Upper lobe of right lung (tissue), 1 donor: ENCODE measurements around the gene SLC9A3. TPM values are rescaled to one million over a fixed set of nuclear protein-coding genes. Genes with fewer than 3 reads are reported as not detected.
A peak's percentile ranks its signal among the peaks of the same experiment; 100 is the strongest.

ENCODE experiments used
- ATAC-seq: fragments of 200-7000 bp; cut with Tn5 transposase; one replicate; pipeline ENCODE4 v1.9.1; 2020; ENCODE audit warnings: mild to moderate bottlenecking, moderate library complexity
- DNase-seq: peaks from one replicate; pipeline ENCODE4 v3.0.0-alpha.2; 2020
- H3K27ac ChIP-seq: fragments of 200-600 bp; one replicate; pipeline ENCODE4 v1.8.0; 2022
- H3K27me3 ChIP-seq: fragments of 200-600 bp; one replicate; pipeline ENCODE4 v1.8.0; 2022; ENCODE audit warnings: mild to moderate bottlenecking
- H3K36me3 ChIP-seq: fragments of 200-600 bp; one replicate; pipeline ENCODE4 v1.8.0; 2022
- H3K4me1 ChIP-seq: fragments of 200-600 bp; one replicate; pipeline ENCODE4 v1.8.0; 2022
- H3K4me3 ChIP-seq: fragments of 200-600 bp; one replicate; pipeline ENCODE4 v1.8.0; 2022; ENCODE audit warnings: mild to moderate bottlenecking
- H3K9me3 ChIP-seq: fragments of 200-600 bp; one replicate; pipeline ENCODE4 v1.8.0; 2022
- CTCF ChIP-seq: fragments of 200-600 bp; IDR thresholded peaks from one replicate; pipeline ENCODE4 v1.8.0; 2022; ENCODE audit warnings: antibody characterized with exemption
- intact Hi-C: fragments of 100-400 bp; cut with DNase I; formaldehyde crosslinking; loops from one replicate; pipeline ENCODE4 v1.11.0; 2022
- total RNA-seq: library from RNA; stranded (reverse); fragmentation: NEBNext Ultra II Directional; extraction: Animal tissue kit (Norgen Biotek cat#: 25700); gene quantifications from one replicate; pipeline ENCODE4 v1.2.1, GENCODE V29; 2021
- donor health status: DM: no; HTN: yes; CAD: no; lungs with severe emphysema.

The SLC9A3 gene
- total RNA-seq, 1 donor from 2014 or later: 1.0 TPM

- DNase-seq (peak; percentile 44), ATAC-seq (no peak)
- intact Hi-C loops: no loop called here
- Histone ChIP-seq H3K9me3 (peaks cover 8% of the 10 kb centered on the region), H3K27ac (peak overlapping the region; percentile 1), H3K36me3 (peaks cover 57% of the 10 kb centered on the region), H3K4me1 (peaks cover 15% of the 10 kb centered on the region), H3K4me3 (no peak overlapping the region), H3K27me3 (no peaks in the 10 kb centered on the region)
- TF ChIP-seq CTCF: no peak
These were observed 76.7 kb downstream of the SLC9A3 start for GRCh38 chr5:447501-447900.

GRCh38 chr5:446883-447263 lies 77.4 kb downstream of the SLC9A3 start:
- intact Hi-C loops: no loop called here
- TF ChIP-seq CTCF: peak; percentile 60
- Histone ChIP-seq H3K27me3 (no peaks in the 10 kb centered on the region), H3K4me1 (peaks cover 21% of the 10 kb centered on the region), H3K9me3 (peaks cover 4% of the 10 kb centered on the region), H3K27ac (no peak overlapping the region), H3K36me3 (peaks cover 54% of the 10 kb centered on the region), H3K4me3 (no peak overlapping the region)
- DNase-seq (peak; percentile 35), ATAC-seq (no peak)

DNA sequence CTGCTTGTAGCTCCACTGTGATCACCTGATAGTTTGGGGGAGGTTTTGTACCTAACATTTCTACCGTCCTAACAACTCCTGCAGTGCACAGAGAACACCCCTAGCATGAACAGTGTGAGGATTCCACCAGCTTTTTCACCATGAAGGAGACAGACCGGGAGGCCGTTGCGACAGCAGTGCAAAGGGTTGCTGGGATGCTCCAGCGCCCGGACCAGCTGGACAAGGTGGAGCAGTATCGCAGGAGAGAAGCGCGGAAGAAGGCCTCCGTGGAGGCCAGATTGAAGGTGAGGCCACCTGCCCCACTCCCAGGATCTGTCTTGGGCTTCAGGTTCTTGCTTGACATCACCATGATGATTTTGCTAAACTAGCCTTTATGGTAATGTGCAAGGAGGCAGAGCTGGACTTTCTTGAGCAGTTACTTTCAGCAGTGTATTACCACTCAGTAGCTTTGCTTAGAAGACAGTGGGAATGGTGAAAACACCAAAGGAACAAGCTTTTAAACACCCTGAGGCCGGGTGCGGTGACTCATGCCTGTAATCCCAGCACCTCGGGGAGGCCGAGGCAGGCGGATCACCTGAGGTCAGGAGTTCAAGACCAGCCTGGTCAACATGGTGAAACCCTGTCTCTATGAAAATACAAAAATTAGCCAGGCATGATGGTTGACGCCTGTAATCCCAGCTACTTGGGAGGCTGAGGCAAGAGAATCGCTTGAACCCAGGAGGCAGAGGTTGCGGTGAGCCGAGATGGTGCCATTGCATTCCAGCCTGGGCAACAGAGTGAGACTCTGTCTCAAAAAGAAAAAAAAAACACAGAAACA lies 78.0 kb downstream of the SLC9A3 start:
- Histone ChIP-seq H3K9me3 (no peaks in the 10 kb centered on the region), H3K4me1 (peaks cover 24% of the 10 kb centered on the region), H3K27me3 (no peaks in the 10 kb centered on the region), H3K27ac (no peak overlapping the region), H3K36me3 (peaks cover 54% of the 10 kb centered on the region), H3K4me3 (no peak overlapping the region)
- intact Hi-C loops: no loop called here
- ATAC-seq (no peak), DNase-seq (peak; percentile 15)
- TF ChIP-seq CTCF: no peak

DNA sequence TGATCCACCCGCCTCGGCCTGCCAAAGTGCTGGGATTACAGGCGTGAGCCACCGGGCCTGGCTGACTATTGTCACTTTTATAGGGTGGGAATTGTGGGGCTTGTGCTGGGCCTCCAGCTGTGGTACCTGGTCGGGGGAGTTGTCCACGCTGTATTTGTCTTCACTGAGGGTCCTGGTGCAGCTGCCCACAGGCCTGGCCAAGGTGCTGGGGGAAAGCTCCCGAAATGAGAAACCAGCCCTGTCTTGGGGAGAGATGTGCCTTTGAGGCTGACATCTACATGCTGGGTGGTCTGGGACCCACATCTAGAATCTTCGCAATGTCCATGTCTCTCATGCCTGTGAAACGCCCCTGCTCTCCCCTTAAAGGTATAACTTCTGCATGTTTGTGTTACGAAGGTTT lies 78.7 kb downstream of the SLC9A3 start:
- DNase-seq: peak; percentile 46
- intact Hi-C loops: no loop called here

GRCh38 chr5:444226-444625 lies 80.0 kb downstream of the SLC9A3 start:
- H3K4me3 ChIP-seq: peak overlapping the region; percentile 91
- no peaks in the 10 kb centered on the region for H3K9me3 ChIP-seq
- H3K27ac ChIP-seq: no peak overlapping the region
- peaks cover 24% of the 10 kb centered on the region for H3K4me1 ChIP-seq
- no peaks in the 10 kb centered on the region for H3K27me3 ChIP-seq
- DNase-seq: peak; percentile 46
- ATAC-seq: no peak
- peaks cover 33% of the 10 kb centered on the region for H3K36me3 ChIP-seq
- intact Hi-C loops: no loop called here
- no peak for TF ChIP-seq CTCF

More for the DNA sequence above, 78.7 kb downstream of the SLC9A3 start:
- Histone ChIP-seq H3K4me1 (peaks cover 24% of the 10 kb centered on the region), H3K9me3 (no peaks in the 10 kb centered on the region), H3K27me3 (no peaks in the 10 kb centered on the region), H3K4me3 (no peak overlapping the region), H3K27ac (no peak overlapping the region), H3K36me3 (peaks cover 47% of the 10 kb centered on the region)
- no peak for TF ChIP-seq CTCF
- ATAC-seq: no peak
